Stimulated activated CD8-positive, alpha-beta memory T cell treated with anti-CD3 and anti-CD28 coated beads, Interleukin-12 subunit alpha, Interleukin-12 subunit beta, amount 100 ng/mL, for 4 hours (primary cell): Measurements from ENCODE around the gene RAP1GAP2.

Experiments used
- DNase-seq: peaks from one replicate; pipeline ENCODE4 v3.0.0-alpha.2; 2020; ENCODE audit warnings: low read depth

RAP1GAP2 gene

GRCh38 chr17:2947588-2947950 lies 151.3 kb downstream of the RAP1GAP2 start:
- DNase-seq, result no peak

GRCh38 chr17:2947996-2948550 lies 151.8 kb downstream of the RAP1GAP2 start:
- DNase-seq, result no peak

GRCh38 chr17:2948721-2949468 lies 152.7 kb downstream of the RAP1GAP2 start:
- DNase-seq, result no peak

GRCh38 chr17:2949469-2950044 lies 153.3 kb downstream of the RAP1GAP2 start:
- DNase-seq, result no peak

- DNase-seq, result no peak
These were observed 154.6 kb downstream of the RAP1GAP2 start for GRCh38 chr17:2950846-2951245.

GRCh38 chr17:2952174-2952845 lies 156.1 kb downstream of the RAP1GAP2 start:
- no peak for DNase-seq

GRCh38 chr17:2954898-2955445 lies 158.7 kb downstream of the RAP1GAP2 start:
- no peak for DNase-seq

GRCh38 chr17:2955931-2956582 lies 159.8 kb downstream of the RAP1GAP2 start:
- no peak for DNase-seq

GRCh38 chr17:2957631-2958286 lies 161.5 kb downstream of the RAP1GAP2 start:
- no peak for DNase-seq

- DNase-seq, result no peak
These were observed 162.5 kb downstream of the RAP1GAP2 start for GRCh38 chr17:2958706-2959222.

- DNase-seq, result no peak
These were observed 163.3 kb downstream of the RAP1GAP2 start for GRCh38 chr17:2959371-2960130.

GRCh38 chr17:2961446-2961845 lies 165.2 kb downstream of the RAP1GAP2 start:
- no peak for DNase-seq

- DNase-seq, result no peak
These were observed 166.0 kb downstream of the RAP1GAP2 start for GRCh38 chr17:2962236-2962635.

GRCh38 chr17:2962729-2963128 lies 166.5 kb downstream of the RAP1GAP2 start:
- no peak for DNase-seq

GRCh38 chr17:2963332-2964027 lies 167.2 kb downstream of the RAP1GAP2 start:
- no peak for DNase-seq

GRCh38 chr17:2964028-2964356 lies 167.8 kb downstream of the RAP1GAP2 start:
- DNase-seq, result no peak

GRCh38 chr17:2964370-2964769 lies 168.1 kb downstream of the RAP1GAP2 start:
- no peak for DNase-seq

GRCh38 chr17:2964831-2965230 lies 168.6 kb downstream of the RAP1GAP2 start:
- DNase-seq, result no peak

- no peak for DNase-seq
These were observed 169.7 kb downstream of the RAP1GAP2 start for GRCh38 chr17:2965621-2966595.
